Measurements from ENCODE around the gene AKT1S1.

Gene AKT1S1

DNA sequence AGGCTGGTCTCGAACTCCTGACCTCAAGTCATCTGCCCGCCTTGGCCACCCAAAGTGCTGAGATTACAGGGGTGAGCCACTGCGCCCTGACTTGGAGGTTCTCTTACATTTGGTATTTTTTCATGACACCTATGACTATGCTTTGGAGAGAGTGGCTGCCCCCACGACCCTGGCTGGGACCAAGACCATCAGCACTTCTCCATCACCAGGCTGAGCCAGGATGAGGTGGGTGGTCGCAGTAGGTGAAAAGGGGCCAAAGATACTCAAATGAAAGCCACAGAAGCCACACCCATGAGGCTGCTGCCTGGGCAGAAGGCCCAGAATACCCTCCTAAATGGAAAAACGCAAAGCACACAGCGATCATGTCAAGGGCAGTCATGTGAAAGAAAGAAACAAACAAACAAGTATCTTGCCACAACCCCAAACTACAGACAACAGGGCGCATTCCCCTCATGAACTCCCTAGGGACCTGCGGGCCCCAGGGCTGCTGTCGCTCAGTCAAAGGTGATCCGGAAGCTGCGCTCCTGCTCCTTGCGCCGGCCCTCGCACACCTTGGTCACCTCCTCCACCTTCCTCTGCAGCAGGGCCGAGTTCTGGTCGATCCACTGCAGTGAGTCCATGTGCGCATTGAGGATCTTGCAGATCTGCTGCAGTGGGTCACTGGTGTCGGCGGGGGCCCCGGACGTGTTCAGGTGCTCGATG lies 30.7 kb upstream of the AKT1S1 start:
- no peak for DNase-seq

DNA sequence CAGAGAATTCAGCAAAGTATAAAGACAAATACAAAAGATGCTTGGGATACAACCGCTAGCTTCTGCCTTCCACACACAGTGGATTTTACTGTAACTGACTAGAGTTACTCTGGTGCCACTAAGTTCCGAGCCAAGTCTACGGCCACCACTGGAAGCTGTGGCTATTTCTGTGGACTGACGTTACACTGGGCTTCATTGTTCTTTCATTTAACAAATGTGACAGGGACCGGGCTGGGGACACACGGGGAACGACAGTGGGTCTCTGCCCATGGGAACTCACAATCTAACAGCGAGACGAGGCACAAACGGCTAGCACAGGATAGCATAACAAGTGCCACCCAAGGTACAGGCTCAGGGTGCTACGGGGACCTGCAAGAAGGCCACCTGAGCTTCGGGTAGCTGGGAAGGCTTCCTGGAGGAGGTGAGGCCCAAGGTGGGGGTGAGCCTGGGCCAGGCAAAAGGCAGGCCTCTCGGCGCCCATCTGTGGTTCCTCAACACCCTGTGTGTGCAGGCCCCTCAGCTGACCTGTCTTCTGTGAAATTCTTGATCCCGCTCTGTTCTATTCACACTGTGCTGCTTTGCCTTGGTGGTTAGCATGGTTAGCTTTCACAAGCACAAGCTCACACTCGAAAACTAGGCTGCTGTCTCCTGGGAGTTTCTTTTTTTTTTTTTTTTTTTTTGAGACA lies 29.9 kb upstream of the AKT1S1 start:
- no peak for DNase-seq

DNA sequence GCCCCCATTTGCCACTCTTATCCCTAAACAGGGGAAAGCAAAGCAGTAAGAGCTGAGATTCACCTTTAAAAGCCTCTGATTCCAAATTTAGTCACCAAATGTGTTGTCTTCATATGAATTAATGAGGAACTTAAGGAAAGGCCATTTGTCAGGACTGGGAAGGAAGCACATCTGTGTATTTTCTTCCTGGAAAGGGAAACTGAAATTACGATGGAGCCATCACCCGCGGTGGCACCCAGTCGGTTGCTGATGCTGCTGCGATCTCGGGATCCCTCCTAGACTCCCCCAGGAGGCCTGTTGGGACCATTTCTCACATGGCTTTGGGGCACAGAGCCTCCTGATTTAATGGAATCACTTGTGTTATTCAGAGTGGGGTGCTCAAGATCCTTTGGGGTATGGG lies 27.0 kb upstream of the AKT1S1 start:
- DNase-seq, result no peak

DNA sequence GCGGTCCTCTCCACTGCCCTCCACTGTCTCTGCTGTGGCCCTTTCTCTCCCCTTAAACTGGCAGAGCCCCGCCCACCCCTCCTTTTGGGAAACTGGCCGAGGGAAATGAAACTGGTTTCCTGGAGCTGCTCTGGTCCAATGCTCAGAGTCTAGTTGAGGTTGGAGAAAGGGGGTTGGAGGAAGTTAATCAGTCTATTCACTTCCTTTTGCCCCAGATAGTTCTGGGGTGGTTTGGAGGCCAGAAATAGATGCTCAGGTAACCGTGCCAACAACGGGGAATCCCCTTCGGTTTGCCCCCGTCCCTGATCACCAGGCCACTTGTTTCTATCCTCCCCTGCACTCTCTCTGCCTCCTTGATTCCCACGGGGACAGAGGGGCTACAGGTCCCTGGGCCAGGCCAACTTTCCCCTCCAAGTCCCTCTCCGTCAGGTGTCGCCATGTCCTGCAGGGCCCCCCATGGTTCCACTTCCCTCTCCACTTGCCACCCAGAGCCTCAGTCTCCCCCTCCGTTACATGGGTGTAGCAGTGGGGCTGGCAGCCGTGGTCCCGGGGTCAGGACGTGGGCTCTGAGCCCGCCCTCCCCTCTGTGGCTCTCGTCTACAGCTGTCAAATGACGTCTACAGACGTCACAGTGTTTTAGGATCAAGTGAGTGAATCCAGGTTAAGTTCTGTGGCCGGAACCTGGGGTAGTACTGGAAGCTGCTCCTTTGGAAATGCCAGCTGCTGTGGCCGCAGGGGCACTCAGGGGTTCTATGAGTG lies 19.9 kb upstream of the AKT1S1 start, which contains the start of gene IL4I1:
Gene IL4I1 (minus strand): TSS at position 25 of the 759 bp plus-strand sequence. CDS start 727 bp downstream, outside the sequence.
- no peak for DNase-seq

DNA sequence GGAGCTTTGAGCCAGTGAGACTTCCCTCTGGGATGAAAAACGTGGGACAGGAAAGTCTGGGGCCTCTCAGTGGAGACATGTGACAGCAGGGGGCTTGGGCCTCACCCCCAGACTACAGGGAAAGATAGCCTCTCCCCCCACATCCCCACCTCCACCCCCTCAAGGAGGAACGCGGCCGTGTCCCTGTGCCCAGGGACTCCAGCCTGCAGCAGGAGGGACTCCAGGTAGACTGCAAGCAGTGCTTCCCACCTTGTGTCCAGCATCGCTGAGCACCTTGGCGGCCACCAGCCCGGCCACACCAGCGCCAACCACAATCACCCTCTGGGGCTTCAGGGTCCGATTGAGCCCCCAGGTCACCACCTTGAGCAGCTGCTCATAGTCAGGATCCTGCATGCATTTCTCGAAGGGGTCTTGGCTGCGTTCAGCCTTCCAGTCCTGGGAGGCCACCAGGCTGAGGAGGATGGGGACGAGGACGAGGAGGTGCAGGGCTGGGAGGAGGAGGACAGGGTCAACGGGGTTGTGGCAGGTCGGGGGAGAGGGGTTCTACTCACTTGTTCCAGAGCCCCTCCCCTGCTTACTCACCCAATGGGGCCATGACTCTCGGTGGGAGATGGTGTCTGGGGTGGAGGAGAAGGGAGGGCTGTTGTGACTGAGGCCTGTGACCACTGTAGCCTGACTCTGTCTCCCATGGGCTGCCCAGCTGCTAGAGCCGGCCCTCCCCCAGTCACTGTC lies 18.6 kb upstream of the AKT1S1 start:
- DNase-seq, result no peak

DNA sequence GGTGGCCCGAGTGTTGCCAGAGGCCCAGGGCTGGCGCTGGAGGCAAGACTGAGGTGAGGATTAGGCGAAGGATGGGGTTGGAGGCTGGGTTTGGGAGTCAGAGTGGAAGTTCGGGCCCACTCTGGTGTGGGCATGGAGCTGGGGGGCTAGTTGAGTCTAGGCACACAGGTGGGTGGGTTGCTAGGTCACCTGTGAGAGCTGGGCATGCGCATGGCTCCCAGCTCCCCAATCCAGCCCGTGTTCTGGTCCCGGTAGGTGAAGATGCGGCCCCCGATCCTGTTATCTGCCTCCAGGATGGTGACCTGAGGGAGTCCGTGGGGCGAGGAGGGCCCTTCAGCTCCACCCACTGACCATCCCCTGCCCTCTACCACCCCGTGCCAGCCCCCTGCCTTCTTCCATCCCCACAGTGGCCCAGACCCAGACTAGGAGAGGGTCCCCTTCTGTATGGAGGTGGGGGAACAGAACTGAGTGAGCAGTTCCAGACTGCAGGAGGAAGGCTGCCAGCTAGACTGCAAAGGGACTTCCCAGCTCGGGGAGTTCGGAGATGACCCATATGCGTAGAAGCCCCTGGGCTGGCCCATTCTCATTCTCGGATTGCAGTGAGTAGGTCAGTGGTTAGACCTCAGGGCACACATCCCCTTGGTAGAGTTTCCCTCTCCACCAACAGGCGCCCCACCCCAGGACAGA lies 17.9 kb upstream of the AKT1S1 start:
- no peak for DNase-seq

DNA sequence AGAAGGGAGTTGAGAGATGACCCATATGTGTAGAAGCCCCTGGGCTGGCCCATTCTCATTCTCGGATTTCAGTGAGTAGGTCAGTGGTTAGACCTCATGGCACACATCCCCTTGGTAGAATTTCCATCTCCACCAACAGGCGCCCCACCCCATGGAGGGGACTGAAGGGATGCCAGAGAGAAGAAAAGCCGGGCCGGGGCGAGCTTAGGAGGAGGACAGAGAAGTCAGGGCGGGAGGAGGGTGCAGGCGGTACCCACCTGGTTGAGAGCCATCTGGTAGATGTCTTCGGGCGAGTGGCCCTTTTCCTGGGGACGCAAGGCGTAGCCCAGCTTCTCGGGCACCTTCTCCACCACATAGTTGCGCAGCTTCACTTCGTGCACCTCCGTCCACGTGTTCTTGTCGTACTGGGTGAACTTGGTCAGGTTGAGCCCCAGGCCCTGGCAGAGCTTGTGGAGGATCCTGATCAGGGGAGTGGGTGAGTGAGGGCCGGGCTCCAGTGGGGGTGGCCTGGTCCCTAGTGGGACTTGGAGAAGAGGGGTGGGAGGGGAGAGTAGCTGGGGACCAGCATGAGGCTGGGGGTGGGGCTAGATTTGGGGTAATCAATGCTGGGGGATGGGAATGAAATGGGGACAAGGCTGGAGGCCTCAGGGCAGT lies 17.0 kb upstream of the AKT1S1 start:
- DNase-seq, result no peak

DNA sequence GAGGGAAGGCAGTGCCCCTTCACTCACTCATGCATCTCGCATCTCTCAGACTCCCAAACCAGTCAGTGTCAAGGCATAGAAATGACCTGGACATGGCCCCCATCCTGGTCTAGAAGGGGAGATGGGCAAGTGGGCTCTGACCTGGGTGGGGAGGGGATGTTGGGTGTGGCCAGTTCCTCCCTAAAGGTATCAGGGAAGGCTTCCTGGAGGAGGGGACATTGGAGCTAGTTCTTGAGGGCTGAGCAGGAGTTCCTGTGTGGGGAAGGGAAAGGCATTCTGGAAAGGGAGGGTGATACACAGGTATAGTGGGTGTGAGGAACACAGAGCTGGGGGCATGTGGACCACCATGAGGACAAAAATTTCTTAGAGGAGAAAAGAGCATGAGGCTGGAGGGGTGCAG lies 15.6 kb upstream of the AKT1S1 start:
- DNase-seq, result no peak

DNA sequence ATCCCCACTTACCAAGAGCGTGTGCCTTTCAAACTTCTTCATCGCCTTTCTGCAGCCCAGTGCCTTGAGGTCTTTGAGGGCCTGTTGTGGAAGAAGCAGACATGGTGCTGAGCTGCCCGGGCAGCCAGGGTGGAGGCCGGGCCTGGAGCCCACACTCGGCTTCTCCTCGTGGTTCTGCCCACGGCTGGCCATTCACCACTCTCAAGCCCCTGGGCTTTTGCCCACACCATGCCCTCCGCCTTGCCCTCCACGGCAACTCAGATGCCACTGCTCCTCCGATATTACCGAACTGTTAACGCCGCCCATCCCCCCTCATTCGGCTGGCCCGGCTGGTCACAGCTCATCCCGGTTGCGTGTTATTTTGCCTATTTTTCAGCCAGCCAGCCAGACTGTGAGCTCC lies 14.2 kb upstream of the AKT1S1 start:
- DNase-seq, result no peak

DNA sequence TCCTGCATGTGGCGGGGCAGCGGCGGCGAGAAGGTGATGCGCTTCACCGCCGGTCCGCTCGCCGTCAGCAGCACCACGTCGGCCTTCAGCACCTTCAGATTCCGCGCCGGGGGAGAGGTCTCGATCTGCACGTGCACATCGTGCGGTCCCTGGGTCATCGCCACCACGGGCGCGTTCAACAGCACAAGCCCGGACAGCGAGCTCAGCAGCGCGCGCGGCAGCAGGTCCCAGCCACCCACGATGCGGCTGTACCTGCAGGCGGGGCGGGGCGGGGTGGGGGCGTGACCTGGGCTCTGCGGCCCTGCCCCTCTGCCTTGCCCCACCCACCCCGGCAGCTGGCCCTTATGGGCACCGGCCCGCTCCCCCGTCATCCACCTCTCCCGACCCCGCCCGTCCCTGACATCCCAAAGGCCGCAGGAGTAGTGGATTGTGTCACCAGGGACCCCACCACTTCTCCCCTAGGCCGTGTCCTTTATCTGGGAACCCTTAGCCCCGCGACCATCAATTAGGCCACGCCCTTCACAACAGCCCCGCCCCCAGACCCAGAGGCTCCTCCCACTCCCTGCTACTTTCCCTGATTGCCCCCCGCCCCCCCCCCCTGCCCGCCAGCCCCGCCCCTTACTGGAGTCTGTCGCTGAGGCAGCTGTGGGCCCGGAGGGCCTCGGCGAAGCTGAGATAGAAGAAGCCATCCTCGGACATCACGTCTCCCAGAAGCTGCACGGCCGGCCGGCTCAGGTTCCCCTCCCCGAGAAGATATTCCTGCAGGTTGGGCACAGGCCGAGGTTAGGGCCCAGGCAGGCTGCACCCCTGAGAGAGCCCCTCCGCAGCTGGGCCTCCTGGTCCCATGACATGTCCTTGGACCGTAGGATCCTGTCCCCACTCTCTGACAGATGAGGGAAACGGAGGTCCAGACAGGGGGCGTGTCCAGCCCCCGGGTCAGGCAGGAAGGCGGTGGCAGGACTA lies 13.5 kb upstream of the AKT1S1 start:
- no peak for DNase-seq

DNA sequence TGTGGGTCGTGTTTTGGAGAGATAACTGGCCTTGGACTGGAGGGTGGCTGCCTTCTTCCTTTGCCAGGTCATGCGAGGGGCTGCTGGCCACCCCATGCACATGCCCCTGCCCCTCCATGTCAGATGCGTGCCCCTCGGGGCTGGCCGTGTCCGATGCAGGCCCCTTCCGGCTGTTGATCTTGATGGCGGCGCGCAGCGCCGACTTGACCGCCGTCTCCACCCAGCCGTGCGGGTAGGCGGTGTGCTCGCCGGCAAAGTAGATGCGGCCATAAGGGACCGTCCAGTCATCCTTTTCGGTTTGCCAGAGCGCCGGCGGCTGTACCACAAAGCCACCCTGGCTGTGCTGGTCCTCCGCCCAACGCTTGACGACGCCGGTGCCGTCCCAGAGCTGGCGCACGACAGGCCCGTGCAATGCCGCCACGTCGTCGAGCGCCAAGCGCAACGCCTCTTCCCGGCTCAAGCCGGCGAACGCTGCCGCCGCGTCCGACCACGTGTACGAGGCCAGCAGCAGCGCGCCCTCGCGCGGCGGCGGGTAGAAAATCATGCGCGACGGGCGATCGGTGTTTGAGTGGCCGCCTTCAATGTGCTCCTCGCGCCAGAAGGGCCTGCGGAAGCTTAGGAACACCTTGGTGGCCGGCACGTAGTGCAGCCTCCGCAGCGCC lies 12.7 kb upstream of the AKT1S1 start:
- no peak for DNase-seq

DNA sequence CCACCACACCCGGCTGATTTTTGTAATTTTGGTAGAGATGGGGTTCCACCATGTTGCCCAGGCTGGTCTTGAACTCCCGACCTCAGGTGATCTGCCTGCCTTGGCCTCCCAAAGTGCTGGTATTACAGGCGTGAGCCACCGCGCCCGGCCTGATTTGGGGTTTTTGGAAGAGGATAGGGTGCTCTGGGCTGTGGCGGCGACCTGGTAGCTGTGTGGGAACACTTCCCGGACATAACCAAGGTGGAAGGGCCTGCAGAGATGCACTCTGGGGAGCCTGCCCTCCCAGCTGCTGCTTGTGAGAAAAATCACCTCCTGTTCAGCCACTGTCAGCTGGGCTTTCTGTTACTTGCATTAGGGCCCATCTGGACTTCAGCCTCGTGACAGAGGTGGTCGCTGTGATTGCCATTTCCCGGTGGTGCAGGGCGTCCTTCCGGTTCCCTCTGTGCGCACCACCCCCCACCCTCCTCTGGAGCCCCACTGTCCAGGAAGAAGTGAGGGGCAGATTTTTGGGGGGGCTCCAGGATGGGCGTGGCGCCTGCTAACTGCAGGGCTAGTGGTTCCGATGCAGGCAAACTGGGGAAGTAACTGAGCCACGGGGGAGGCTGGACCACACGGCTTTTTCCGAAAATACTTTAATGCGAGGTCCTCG lies 12.0 kb upstream of the AKT1S1 start:
- no peak for DNase-seq

DNA sequence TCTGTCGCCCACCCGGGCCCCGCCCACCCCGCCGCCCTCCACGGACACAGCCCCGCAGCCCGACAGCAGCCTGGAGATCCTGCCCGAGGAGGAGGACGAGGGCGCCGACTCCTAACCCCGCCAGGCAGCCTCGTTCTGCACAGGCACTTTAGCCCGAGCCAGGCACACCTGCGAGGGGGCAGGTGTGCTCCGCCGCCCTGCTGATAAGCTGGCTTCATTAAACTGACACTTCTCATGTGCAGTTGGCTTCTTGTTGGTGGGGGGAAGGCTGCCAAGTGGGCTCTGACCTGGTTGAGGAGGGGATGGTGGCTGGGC lies 11.3 kb upstream of the AKT1S1 start:
- peak; percentile 40 for DNase-seq

DNA sequence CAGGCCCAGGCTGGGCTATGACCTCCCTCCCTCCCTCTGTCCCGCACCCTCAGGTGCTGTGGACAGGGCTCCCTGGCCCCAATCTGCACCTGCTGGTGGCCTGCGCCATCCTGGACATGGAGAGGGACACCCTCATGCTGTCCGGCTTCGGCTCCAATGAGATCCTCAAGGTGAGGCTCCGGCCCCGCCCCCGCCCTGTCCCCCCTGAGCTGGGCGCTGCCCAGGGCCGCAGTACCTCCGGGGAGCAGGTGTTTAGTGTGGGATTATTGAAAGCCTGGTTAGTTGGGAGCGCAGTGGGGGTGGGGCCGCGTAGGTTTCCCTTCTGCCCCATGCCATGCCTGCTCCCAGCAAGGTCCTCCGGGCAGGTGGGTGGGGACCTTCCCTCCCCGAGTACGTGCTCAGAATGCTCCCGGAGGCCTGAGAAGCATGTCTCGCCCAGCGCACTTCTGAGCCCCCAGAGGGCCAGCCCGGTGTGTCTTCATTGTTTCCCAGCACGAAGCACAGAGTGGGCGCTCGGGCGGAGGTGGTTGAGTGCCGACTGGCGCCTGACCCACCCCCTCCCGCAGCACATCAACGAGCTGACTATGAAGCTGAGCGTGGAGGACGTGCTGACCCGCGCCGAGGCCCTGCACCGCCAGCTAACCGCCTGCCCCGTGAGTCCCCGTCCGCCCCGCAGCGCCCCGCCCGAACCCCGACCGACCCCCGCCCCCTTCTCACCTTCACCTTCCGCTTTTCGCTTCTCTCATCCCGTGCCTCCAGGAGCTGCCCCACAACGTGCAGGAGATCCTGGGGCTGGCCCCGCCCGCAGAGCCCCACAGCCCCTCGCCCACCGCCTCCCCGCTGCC lies 10.7 kb upstream of the AKT1S1 start:
- DNase-seq, result peak; percentile 32

DNA sequence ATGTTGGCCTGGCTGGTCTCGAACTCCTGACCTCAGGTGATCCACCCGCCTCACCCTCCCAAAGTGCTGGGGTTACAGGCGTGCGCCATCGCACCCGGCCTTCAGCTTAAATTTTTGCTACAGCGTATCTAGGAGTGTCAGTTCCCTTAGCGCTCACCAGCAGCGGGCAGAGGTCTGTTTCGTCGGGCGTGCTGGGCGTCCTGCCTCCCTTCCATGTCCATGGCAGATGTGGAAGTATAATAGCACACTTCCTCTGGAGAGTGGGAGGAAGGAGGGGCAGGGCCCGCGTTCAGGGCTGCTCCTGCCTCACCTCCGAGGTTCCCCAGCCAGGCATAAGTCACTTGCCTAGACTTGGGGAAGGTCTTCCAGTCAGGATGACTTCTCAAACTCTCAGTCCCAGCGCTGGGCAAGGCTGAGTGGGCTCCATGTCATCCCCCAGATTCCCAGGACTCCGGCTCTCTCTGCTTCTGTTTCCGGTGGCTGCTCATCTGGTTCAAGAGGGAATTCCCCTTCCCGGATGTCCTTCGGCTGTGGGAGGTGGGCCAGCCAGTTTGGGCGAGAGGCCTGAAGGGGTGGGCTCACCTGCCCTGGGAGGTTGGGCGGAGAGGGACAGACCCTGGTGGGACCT lies 10.0 kb upstream of the AKT1S1 start:
- no peak for DNase-seq

DNA sequence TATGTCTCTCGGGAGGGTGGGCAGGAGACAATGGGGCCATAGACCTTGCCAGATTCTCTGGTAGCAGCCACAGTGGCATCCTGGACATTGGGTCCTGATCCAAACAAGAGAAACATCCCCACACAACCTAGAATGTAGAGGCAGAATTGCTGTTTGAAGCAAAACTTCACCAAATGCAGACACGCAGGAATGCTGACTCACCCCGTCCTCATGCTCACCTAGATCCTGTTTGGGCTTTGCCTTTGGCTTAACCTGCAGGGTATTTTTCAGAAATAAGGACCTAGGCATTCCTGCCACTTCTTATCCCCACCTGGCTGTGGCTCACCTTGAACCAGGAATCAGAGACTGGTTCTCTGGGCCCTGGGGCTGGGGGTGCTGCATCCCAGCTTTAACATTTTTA lies 7.6 kb upstream of the AKT1S1 start:
- no peak for DNase-seq

DNA sequence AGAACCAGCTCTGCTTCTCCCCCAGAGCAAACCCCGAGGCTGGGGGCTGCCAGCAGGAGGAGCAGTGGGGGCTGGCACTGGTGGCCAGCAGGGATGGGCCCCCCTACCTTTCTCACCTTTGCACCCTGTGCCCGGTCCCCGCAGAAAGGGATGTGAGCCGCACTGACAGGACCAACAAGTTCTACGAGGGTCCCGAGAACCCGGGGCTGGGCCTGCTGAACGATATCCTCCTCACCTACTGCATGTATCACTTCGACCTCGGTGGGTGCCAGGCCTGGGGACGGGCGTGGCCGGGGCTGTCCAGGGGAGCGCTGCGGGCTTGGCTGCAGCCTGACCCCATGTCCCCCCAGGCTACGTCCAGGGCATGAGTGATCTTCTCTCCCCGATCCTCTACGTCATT lies 7.0 kb upstream of the AKT1S1 start:
- DNase-seq, result no peak

DNA sequence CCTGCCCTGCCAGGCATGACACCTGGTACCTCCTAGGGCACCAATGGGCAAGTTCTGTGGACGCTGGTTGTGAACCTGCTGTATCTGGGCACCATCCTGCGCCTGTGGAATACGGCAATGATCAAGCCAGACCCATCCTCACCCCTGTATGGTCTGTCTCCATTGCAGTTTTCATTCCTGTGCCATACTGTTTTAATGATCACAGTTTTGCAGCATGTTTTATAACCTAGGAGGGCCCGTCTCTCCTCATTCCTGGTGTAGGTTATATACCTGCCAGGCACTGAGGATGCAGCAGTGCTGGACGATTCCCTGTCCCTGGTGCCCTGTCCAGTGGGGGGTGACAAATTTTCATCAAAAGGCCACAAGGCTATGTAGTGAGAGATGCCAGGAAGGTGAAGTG lies 5.9 kb upstream of the AKT1S1 start:
- DNase-seq, result no peak

DNA sequence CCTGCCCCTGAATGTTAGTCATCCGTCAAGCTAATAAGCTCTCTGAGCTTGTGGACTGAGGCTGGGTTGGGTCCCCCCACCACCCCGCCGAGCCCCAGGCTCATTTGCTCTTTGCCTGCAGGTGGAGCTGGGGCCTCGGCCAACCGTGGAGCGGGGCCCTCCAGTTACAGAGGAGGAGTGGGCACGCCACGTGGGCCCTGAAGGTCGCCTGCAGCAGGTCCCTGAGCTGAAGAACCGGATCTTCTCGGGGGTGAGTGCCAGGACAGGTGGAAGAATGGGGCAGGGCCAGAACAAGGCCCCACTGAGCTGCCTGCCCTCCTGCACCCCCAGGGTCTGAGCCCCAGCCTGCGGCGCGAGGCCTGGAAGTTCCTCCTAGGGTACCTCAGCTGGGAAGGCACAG lies 5.5 kb upstream of the AKT1S1 start:
- no peak for DNase-seq
